Measurements from ENCODE around the gene GMIP.

GMIP gene

GRCh38 chr19:19652482-19653295, 9.2 kb upstream of the GMIP start:
- no peak for FAIRE-seq
- peak; percentile 12 for DNase-seq (ENCODE audit: insufficient read length, low spot score)
- TF ChIP-seq SPI1 (IDR thresholded peaks at IDR 0.05; ENCODE audit: low read depth, low read length) (no peak), POU2F2 (IDR thresholded peaks at IDR 0.05; ENCODE audit: low read depth, low read length) (no peak), POLR2AphosphoS5 (IDR thresholded peaks at IDR 0.05; ENCODE audit: low read depth, low read length) (no peak), POLR2A (IDR thresholded peaks at IDR 0.05; ENCODE audit: low read depth, low read length) (no peak), PAX5 (IDR thresholded peaks at IDR 0.05; ENCODE audit: insufficient read depth, low read length, severe bottlenecking) (no peak)

DNA sequence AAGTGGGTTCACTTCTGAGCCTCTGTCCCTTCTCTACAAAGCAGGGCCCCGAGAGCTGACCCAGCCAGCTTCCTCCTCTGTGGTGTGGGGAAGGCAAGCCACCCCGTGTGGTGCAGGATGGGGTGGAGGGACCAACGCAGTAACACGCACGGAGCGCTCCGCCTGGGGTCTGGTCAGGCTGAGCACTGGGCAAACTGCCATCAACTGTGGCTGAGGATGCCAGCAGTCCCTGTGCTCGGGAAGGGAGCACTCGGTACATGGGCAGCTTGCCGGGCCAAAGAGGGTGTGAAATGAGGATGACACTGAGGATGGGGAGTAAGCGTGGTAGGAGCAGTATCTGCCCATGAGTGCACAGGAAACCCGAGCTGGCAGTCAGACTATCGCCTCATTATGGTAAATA, 7.6 kb upstream of the GMIP start:
- FAIRE-seq (no peak), DNase-seq (ENCODE audit: insufficient read length, low spot score) (no peak)

DNA sequence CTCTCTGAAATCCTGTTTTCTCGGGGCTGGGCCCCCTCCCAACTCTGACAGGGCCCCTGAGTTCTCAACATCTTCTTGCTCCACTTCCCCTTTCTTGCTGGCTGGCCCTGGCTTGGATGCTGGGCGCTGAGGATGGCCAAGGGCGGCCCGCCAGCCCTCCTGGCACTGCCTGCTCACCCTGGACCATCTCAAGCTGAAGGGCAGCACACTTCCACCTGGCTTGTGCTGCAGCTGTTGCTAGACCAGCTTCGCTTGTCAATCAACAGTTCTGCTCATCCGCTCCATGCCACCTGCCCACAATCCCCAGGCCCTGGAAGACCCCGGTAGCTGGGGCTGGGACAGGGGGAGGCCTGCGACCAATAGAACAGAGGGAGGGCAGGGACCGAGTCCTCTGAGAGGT, 6.9 kb upstream of the GMIP start:
- no peak for FAIRE-seq
- no peak for DNase-seq (ENCODE audit: insufficient read length, low spot score)
- peak; percentile 32; the same call in 1 of the 2 replicates for TF ChIP-seq SPI1 (IDR thresholded peaks at IDR 0.05; ENCODE audit: low read depth, low read length)
- TF ChIP-seq PAX5 (IDR thresholded peaks at IDR 0.05; ENCODE audit: insufficient read depth, low read length, severe bottlenecking), result no peak

More for the DNA sequence above, 7.6 kb upstream of the GMIP start:
- no peak for TF ChIP-seq POU2F2 (IDR thresholded peaks at IDR 0.05; ENCODE audit: low read depth, low read length)
- TF ChIP-seq POLR2A (IDR thresholded peaks at IDR 0.05; ENCODE audit: low read depth, low read length), result no peak
- no peak for TF ChIP-seq PAX5 (IDR thresholded peaks at IDR 0.05; ENCODE audit: insufficient read depth, low read length, severe bottlenecking)
- no peak for TF ChIP-seq SPI1 (IDR thresholded peaks at IDR 0.05; ENCODE audit: low read depth, low read length)
- TF ChIP-seq POLR2AphosphoS5 (IDR thresholded peaks at IDR 0.05; ENCODE audit: low read depth, low read length), result no peak
- TF ChIP-seq TAF1 (IDR thresholded peaks at IDR 0.05; ENCODE audit: low read depth, low read length), result no peak

GRCh38 chr19:19649580-19649995, 6.1 kb upstream of the GMIP start:
- no peak for FAIRE-seq

GRCh38 chr19:19649155-19649554, 5.7 kb upstream of the GMIP start:
- FAIRE-seq (no peak), DNase-seq (ENCODE audit: insufficient read length, low spot score) (no peak)
- TF ChIP-seq TAF1 (IDR thresholded peaks at IDR 0.05; ENCODE audit: low read depth, low read length), result no peak
- TF ChIP-seq SPI1 (IDR thresholded peaks at IDR 0.05; ENCODE audit: low read depth, low read length), result no peak
- no peak for TF ChIP-seq POU2F2 (IDR thresholded peaks at IDR 0.05; ENCODE audit: low read depth, low read length)
- no peak for TF ChIP-seq PAX5 (IDR thresholded peaks at IDR 0.05; ENCODE audit: insufficient read depth, low read length, severe bottlenecking)
- no peak for TF ChIP-seq POLR2AphosphoS5 (IDR thresholded peaks at IDR 0.05; ENCODE audit: low read depth, low read length)
- no peak for TF ChIP-seq POLR2A (IDR thresholded peaks at IDR 0.05; ENCODE audit: low read depth, low read length)

More at GRCh38 chr19:19649580-19649995, 6.1 kb upstream of the GMIP start:
- DNase-seq (ENCODE audit: insufficient read length, low spot score), result no peak
- TF ChIP-seq POU2F2 (IDR thresholded peaks at IDR 0.05; ENCODE audit: low read depth, low read length), result no peak
- no peak for TF ChIP-seq SPI1 (IDR thresholded peaks at IDR 0.05; ENCODE audit: low read depth, low read length)
- no peak for TF ChIP-seq POLR2AphosphoS5 (IDR thresholded peaks at IDR 0.05; ENCODE audit: low read depth, low read length)
- no peak for TF ChIP-seq TAF1 (IDR thresholded peaks at IDR 0.05; ENCODE audit: low read depth, low read length)
- TF ChIP-seq PAX5 (IDR thresholded peaks at IDR 0.05; ENCODE audit: insufficient read depth, low read length, severe bottlenecking), result no peak
- no peak for TF ChIP-seq POLR2A (IDR thresholded peaks at IDR 0.05; ENCODE audit: low read depth, low read length)

- no peak for FAIRE-seq
- TF ChIP-seq POLR2A (IDR thresholded peaks at IDR 0.05; ENCODE audit: low read depth, low read length), result no peak
- TF ChIP-seq PAX5 (IDR thresholded peaks at IDR 0.05; ENCODE audit: insufficient read depth, low read length, severe bottlenecking), result no peak
- no peak for TF ChIP-seq TAF1 (IDR thresholded peaks at IDR 0.05; ENCODE audit: low read depth, low read length)
- TF ChIP-seq SPI1 (IDR thresholded peaks at IDR 0.05; ENCODE audit: low read depth, low read length), result no peak
- no peak for TF ChIP-seq POLR2AphosphoS5 (IDR thresholded peaks at IDR 0.05; ENCODE audit: low read depth, low read length)
- no peak for TF ChIP-seq POU2F2 (IDR thresholded peaks at IDR 0.05; ENCODE audit: low read depth, low read length)
- DNase-seq (ENCODE audit: insufficient read length, low spot score), result no peak
Observed at GRCh38 chr19:19647037-19647835, 3.8 kb upstream of the GMIP start.

- FAIRE-seq, result no peak
- no peak for DNase-seq (ENCODE audit: insufficient read length, low spot score)
- no peak for TF ChIP-seq POLR2A (IDR thresholded peaks at IDR 0.05; ENCODE audit: low read depth, low read length)
- no peak for TF ChIP-seq TAF1 (IDR thresholded peaks at IDR 0.05; ENCODE audit: low read depth, low read length)
- TF ChIP-seq POU2F2 (IDR thresholded peaks at IDR 0.05; ENCODE audit: low read depth, low read length), result no peak
- TF ChIP-seq SPI1 (IDR thresholded peaks at IDR 0.05; ENCODE audit: low read depth, low read length), result no peak
- no peak for TF ChIP-seq PAX5 (IDR thresholded peaks at IDR 0.05; ENCODE audit: insufficient read depth, low read length, severe bottlenecking)
Observed at GRCh38 chr19:19645233-19645870, 1.9 kb upstream of the GMIP start.

- FAIRE-seq (peak; percentile 45), DNase-seq (ENCODE audit: insufficient read length, low spot score) (no peak)
- no peak for TF ChIP-seq POLR2A (IDR thresholded peaks at IDR 0.05; ENCODE audit: low read depth, low read length)
- TF ChIP-seq POLR2AphosphoS5 (IDR thresholded peaks at IDR 0.05; ENCODE audit: low read depth, low read length), result no peak
- no peak for TF ChIP-seq TAF1 (IDR thresholded peaks at IDR 0.05; ENCODE audit: low read depth, low read length)
- TF ChIP-seq SPI1 (IDR thresholded peaks at IDR 0.05; ENCODE audit: low read depth, low read length), result no peak
- no peak for TF ChIP-seq POU2F2 (IDR thresholded peaks at IDR 0.05; ENCODE audit: low read depth, low read length)
- TF ChIP-seq PAX5 (IDR thresholded peaks at IDR 0.05; ENCODE audit: insufficient read depth, low read length, severe bottlenecking), result no peak
Observed at GRCh38 chr19:19644054-19644388, 564 bp upstream of the GMIP start.

- peak; percentile 61 for DNase-seq (ENCODE audit: insufficient read length, low spot score)
- TF ChIP-seq POU2F2 (IDR thresholded peaks at IDR 0.05; ENCODE audit: low read depth, low read length), result 0 out of 2 replicates have a peak, but pooled peaks have one; percentile 18
- no peak for TF ChIP-seq SPI1 (IDR thresholded peaks at IDR 0.05; ENCODE audit: low read depth, low read length)
- no peak for TF ChIP-seq PAX5 (IDR thresholded peaks at IDR 0.05; ENCODE audit: insufficient read depth, low read length, severe bottlenecking)
- peak; percentile 57; the same call in 1 of the 2 replicates for TF ChIP-seq POLR2AphosphoS5 (IDR thresholded peaks at IDR 0.05; ENCODE audit: low read depth, low read length)
- peak; percentile 52; the same call in 1 of the 2 replicates for TF ChIP-seq POLR2A (IDR thresholded peaks at IDR 0.05; ENCODE audit: low read depth, low read length)
- no peak; the same call in 1 of the 2 replicates for TF ChIP-seq TAF1 (IDR thresholded peaks at IDR 0.05; ENCODE audit: low read depth, low read length)
- FAIRE-seq, result peak; percentile 94
Observed at GRCh38 chr19:19642506-19643157, 825 bp downstream of the GMIP start.
